NCI-H1105 treated with DMSO at 0.1 percent for 48 hours (cell line): ENCODE data around the gene LAMA3.
A peak's percentile ranks its signal among the peaks of the same experiment; 100 is the strongest.

Experiments used
- DNase-seq: peaks from one replicate; lab custom pipeline; 2025; lab: John Stamatoyannopoulos, UW

Gene LAMA3

DNA sequence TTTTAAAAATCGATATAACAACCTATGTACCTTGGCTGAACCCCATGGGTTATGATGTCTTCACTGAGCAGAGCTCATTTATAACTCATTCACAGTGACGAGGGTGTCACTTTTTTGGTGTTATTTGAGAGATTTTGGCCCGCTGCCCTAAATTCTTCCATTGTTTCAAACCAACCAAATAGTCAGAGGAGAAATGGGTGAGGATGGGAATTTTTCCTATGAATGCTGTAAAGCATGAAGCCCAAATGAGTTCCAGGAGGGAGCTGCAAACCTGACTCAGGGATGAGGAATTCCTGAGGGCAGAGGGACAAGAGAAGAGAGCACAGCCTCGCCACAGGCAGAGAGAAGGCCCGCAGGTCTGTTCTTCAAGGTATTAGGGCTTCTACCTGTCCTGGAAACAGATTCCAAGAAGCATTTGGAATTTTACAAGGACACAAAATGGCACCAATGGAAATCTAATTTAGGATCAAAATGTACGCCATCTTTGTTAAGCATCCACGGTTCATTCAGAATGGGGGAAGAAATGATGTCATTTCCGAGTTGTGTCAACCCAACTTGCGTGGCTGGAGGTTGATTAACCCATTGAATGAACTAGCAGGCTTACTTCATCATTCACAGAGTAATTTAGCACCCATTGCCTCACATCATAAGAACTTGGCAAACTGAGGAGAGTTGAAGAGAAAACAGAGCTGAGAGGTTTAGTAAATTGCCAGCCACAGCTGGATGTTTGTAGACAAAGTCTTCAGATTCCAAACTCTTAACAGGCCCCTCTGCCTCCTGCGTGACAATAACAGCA lies 133.5 kb downstream of the LAMA3 start:
- no peak for DNase-seq

DNA sequence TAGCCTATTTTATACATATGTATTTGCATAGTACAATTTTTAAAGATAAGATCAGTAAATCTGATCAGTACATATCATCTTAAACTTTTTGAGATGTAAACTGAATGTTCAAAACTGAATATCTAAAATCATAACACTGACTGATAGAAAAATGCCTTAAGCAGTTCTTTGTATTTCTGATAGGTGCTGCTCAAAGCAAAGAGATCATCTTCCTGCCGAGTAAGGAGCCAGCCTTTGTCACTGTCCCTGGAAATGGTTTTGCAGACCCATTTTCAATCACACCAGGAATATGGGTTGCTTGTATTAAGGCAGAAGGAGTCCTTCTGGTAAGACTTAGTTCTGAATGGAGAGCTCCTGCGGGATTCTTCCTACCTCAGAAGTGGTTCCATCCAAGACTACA lies 135.0 kb downstream of the LAMA3 start:
- DNase-seq, result peak; percentile 25

DNA sequence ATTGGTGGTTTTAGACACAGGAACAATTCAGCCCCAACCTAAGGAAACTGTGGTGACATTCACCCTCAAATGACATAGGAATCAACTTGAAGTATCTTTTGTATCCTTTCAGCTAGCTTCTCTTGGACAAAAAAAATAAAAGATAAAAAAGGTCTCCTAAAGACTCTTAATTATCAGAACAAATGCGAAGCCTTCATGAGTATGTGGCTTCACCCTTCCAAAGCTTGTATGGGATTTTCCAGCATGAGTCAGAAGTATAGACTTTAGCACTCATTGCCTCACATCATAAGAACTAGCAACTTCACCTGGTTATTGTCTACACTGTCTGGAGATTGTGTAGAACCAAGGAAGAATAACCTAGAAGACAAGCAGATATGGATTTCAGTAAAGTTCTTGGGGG lies 135.4 kb downstream of the LAMA3 start:
- DNase-seq, result no peak

DNA sequence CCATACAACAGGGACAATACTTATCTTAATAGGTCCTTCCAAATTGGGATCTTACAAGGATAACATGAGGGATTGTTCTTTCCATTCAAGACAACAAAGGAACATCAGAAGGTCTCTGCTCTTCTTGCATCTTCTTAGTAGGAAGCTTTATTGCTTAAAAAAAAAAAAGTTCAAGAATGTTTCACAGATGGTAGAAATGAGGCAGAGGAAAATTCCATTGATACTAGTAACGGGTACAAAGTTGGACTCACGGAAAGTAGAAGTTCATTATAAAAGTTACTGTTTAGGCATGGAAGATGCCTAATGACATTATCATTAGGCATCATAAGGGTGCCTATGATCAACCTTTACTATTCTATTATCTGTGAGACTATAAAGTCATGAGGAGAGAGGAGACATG lies 136.2 kb downstream of the LAMA3 start:
- DNase-seq, result no peak

GRCh38 chr18:23825978-23826405 lies 136.7 kb downstream of the LAMA3 start:
- DNase-seq, result no peak

- DNase-seq, result no peak
Observed at GRCh38 chr18:23826850-23827620, 137.8 kb downstream of the LAMA3 start.

DNA sequence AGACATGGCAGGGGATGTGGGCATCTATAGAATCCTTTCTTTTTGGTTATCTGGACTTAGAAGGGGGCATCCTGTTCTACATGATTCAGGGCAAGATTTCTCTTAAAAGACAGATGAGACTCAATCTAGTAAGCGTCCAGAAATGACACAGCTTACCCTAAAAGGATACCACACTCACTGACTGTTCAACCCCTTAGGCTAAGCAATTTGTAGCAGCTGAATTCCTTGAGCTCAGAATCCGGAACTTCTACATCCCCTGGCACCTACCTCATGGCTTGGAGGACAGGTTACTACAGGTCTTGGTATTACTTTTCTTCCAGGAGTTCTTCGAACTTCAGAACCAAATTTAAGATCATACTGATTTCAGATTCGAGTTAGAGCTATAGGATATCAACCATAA lies 138.4 kb downstream of the LAMA3 start:
- no peak for DNase-seq

DNA sequence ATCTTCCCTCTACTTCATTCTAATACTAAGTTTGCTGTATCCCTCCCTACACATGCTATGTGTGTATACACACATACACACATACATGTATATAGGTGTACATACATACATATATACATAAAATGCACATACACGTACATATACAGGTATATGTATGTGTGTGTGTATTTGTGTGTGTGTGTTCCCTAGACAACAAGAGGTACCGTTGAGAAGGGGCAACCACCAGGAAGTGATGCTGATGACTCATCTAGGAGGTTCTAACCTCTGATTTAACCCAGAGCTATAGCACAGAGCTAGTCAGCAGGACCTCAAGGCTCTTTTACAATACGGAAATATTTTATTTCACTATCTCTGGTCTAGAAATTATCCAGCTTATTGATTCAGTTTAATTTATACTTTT lies 139.2 kb downstream of the LAMA3 start:
- no peak for DNase-seq

GRCh38 chr18:23832911-23833310 lies 143.7 kb downstream of the LAMA3 start:
- no peak for DNase-seq

DNA sequence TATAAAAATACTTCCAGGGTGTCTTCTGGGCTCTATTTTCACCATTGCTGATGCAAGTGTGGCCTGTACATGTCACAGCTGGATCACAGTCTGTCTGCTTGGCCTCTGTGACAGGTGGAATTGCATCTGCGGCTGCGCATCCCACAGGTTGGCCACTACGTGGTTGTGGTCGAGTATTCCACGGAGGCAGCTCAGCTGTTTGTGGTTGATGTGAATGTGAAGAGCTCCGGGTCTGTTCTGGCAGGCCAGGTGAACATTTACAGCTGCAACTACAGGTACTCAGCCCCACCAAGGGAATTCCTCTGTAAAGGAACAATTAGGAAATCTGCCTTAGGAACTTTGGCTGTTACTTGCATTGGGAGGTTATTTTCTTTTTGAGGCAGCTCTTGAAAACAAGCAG lies 144.5 kb downstream of the LAMA3 start:
- DNase-seq, result no peak

- no peak for DNase-seq
Observed at GRCh38 chr18:23835091-23835490, 145.8 kb downstream of the LAMA3 start.

- no peak for DNase-seq
Observed at GRCh38 chr18:23835506-23835905, 146.3 kb downstream of the LAMA3 start.

DNA sequence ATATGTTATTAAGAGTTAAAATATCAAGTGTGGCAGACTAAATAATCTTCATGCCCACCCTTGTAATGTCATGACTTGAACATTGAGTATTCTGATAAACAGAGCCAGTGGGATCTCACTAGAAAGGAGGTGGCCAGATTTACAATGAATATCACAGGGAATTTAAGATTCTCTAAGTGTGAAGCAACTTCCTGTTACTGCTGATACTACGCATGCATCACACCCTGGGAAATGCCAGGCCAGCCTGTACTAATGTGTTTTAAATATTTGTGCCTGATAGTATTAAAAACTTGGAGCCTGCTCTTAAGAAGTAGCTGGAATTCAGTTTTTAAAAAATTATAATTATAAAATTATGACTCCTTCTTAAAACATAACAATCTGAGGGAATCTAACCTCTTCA lies 148.3 kb downstream of the LAMA3 start:
- no peak for DNase-seq

GRCh38 chr18:23838233-23838632 lies 149.0 kb downstream of the LAMA3 start:
- DNase-seq, result no peak

DNA sequence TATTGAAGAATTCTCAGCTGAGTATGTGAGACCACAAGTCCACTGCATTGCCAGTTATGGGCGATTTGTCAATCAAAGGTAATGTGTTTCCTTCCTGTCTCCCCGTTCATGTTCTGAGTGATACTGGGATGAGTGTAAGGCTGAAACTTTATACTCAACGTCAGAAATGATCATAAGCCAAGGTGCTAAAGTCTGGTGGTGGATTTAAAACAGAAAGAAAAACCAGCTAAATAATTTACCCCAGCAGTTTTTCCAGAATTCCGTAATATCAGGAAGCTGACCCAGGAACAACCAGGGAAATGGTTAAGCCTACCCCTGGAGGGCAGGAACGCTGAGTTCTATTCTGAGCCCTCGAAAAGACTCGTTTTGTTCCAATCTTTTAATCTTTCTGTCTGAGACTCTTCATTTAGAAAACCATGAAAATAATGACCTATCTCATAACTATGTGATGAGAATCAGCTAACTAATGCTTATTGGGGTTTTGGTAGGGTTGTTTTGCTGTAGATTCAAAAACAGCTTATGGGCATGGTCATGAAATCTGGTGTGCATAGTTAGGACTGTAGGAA lies 149.6 kb downstream of the LAMA3 start:
- no peak for DNase-seq

- no peak for DNase-seq
Observed at GRCh38 chr18:23842305-23842704, 153.1 kb downstream of the LAMA3 start.

DNA sequence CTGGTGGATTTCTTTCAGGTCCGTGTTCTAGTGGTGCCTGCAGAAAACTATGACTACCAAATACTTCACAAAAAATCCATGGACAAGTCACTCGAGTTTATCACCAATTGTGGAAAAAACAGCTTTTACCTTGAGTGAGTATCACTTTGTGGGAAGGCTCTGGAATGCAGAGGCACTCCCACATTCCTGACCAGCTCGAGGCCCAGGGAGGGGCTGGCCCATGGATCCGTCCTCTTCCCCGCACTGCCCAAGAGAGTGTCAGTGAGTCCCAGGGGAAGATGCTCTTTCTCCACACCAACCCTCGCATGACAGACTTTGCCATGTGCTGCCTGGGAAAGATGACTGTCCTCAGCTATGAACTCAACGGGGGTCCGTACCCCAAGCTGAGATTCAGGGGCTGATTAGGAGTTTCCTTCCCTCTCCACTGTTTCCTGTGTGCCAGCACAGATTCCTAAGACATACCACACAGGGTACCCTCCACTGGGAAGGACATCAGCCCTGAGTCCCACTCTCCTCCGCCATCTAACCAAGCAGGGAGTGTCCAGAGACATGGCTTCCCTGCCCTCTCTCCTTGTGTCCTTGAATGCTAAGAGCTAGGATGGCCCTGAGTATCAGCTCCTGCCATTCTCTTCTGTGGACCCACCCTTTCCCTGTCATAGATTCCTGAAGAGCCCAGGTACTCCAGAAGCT lies 155.9 kb downstream of the LAMA3 start:
- DNase-seq, result no peak

DNA sequence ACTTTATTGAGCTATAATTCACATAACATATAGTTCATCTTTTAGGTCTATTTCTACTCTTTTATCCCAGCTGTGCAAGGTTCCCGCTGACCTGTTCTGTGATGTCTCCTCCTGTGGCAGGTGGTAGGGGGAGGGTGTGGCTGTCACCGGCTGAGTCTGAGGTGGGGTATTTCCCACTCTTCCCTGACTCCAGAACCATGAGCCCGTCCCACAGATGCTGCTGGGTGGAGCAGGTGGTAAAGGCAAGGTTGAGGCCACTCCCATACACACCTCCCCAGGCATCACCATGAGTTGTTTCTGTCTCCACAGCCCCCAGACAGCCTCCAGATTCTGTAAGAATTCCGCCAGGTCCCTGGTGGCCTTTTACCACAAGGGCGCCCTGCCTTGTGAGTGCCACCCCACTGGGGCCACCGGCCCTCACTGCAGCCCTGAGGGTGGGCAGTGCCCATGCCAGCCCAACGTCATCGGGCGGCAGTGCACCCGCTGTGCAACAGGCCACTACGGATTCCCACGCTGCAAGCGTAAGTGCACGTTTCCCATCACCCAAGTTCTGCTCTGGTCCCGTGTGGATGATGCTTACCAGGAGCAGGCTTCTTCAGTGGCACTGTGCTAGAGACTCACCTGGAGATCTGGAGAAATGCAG lies 156.9 kb downstream of the LAMA3 start:
- no peak for DNase-seq

DNA sequence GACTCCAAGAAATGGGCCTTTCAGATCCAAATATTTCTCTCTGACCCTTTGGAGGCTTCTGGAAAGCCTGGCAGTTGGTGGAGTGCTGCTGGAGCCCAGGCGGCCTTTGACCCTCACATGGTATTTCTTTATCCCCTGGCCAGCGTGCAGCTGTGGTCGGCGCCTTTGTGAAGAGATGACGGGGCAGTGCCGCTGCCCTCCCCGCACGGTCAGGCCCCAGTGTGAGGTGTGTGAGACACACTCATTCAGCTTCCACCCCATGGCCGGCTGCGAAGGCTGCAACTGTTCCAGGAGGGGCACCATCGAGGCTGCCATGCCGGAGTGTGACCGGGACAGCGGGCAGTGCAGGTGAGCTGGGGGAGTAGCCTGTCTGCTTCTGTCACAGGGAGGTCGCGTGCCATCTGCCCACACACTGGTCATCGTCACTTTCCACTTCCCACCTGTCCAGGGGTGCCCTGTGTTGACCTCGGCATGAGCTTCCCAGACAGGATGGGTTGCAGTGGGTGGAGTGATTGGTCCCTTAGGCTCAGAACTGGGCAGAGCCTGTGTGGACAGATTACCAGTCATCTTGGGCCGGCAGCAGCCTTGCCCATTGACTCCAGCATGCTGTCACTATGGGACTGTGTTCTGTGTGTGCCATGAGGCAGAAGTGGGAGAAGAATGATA lies 158.2 kb downstream of the LAMA3 start:
- DNase-seq, result no peak

DNA sequence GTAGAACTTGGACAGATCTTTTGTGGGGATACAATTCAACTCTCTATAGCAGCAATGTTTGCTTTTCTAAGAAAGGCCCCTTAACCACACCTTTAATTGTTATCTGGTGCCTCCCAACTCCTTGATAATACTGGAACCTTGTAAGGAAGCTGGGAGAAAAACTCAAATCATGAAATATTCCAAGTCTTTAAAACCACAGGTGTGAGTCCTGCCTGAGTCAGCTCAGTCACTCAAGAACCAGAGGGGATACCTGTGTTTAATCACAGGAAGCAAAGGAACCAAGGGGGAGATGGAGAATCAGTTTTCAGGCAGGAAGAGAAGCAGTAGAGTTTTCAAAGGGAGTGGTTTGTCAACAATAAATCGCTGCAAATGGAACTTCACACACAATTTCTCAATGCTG lies 159.9 kb downstream of the LAMA3 start:
- no peak for DNase-seq

- no peak for DNase-seq
Observed at GRCh38 chr18:23850215-23850614, 161.0 kb downstream of the LAMA3 start.
